T47D (cell line): Measurements from ENCODE around the gene BCL11B.
"Not testable (repeated sequence)": the region's sequence is repeated elsewhere in the genome, so short reads cannot be mapped to it uniquely, and the experiment has no call there.

ENCODE experiments used
- DNase-seq, 2 experiments: peaks; one replicate each; pipeline versions ENCODE4 v3.0.0 to v3.0.0-alpha.2; 2011 to 2012; ENCODE audit warnings: low read depth in 1 of 2, low spot score in 1 of 2
- JUND ChIP-seq: IDR thresholded peaks from 2 replicates; pipeline ENCODE4 v1.6.1; 2012; ENCODE audit warnings: low read depth
- in situ Hi-C: cut with HindIII; loops from 2 replicates; pipeline ENCODE4 v1.10.0; 2016; ENCODE audit warnings: low sequenced_read_pairs, low pct_unique_long_range_greater_than_20kb

The BCL11B gene

GRCh38 chr14:99194736-99195135, 77.3 kb downstream of the BCL11B start:
- DNase-seq, result no peak
- in situ Hi-C loops, result no loop called here
- no peak for TF ChIP-seq JUND

- TF ChIP-seq JUND, result no peak
- in situ Hi-C loops, result no loop called here
- DNase-seq, result no peak
Measured at GRCh38 chr14:99194136-99194535, 77.9 kb downstream of the BCL11B start.

GRCh38 chr14:99192830-99193229, 79.2 kb downstream of the BCL11B start:
- no peak for TF ChIP-seq JUND
- no peak for DNase-seq
- in situ Hi-C loops, result no loop called here

- DNase-seq, result peak; percentile 64 to 85
- no peak for TF ChIP-seq JUND
- in situ Hi-C loops, result no loop called here
Measured at GRCh38 chr14:99192028-99192621, 79.9 kb downstream of the BCL11B start.

DNA sequence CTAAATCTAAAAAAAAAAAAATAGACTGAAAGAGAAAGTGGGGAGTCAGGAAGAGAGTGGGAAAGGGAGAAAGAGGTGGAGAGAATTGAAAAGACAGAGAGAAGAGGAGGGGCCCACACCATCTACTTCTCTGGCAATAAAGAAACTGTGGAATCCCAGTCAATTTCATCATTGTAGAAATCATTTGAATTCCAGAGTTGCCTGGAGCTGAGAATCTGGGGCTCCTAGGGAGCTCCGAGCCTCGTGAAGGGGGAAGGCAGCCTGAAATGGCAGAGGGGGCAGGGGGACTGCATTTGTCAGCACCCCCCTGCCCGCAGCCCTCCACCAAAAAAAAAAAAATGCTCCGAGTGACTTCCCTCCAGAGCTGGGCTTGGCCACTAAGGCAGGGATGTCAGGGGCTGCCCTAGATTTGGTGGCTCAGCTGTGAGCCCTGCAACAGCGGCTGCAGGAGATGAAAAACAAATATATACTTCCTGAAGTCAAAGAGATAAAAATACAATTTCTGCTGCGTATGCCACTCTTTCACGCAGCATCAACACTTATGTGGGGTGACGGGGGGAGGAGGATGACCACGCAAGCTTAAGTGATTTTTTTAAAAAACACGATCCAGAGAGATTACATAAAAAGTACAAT, 80.5 kb downstream of the BCL11B start:
- no peak for TF ChIP-seq JUND
- in situ Hi-C loops, result no loop called here
- no peak for DNase-seq

DNA sequence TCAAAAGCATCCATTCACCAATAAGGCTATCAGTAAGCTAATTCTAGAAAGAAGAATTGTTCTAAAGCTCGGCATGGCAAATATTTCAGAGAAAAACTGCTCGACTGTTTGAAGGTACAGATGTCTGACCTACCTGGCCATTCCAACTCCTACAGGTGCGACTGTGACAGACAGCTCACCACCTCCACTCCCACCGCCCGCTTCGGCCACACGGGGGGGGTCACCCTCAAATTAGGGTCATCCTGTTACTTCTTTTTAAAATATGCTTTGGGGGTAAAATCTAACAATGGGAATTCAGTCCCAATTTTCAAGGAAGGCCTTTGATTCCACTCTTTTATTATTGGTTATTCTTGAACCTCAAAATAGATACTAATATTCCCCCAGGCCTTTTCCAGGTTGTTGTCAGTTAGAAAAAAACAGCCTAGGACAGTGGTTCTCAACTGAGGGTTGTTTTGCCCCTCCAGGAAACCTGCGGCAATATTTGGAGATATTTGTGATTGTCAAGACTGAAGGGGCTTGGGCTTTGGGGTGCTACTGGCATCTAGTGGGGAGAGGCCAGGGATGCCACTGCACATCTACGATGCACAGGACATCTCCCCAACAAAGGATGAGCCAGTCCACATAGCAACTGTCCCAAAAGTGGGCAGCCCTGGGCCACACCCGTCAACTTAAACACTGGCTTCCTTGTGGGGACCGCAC, 81.2 kb downstream of the BCL11B start:
- in situ Hi-C loops, result no loop called here
- TF ChIP-seq JUND, result no peak
- peak in 1 of 2 experiments; percentile 22 for DNase-seq

GRCh38 chr14:99189201-99189801, 82.7 kb downstream of the BCL11B start:
- TF ChIP-seq JUND, result no peak
- DNase-seq, result no peak
- in situ Hi-C loops, result no loop called here

GRCh38 chr14:99188731-99189191, 83.2 kb downstream of the BCL11B start:
- no peak for TF ChIP-seq JUND
- in situ Hi-C loops, result no loop called here
- no peak for DNase-seq

DNA sequence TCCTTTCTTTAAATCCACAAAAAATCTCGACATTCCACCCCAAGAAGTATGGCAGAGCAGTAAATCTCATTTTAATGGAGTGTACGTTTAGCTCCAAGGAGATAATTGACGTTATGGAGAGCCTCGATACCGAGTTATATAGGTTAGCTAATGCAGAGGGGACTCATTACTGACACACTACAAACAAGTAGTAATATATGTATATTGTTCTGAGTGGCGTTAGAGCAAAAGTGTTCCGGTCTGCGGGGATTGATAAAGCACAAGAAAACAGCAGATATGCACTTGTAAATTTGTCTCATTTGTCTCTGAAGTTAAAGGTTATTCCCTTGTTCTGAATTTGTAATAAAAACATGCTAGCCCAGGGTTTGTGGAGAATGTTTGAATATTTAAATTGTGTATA, 84.1 kb downstream of the BCL11B start:
- no peak for DNase-seq
- TF ChIP-seq JUND, result no peak
- in situ Hi-C loops, result no loop called here

DNA sequence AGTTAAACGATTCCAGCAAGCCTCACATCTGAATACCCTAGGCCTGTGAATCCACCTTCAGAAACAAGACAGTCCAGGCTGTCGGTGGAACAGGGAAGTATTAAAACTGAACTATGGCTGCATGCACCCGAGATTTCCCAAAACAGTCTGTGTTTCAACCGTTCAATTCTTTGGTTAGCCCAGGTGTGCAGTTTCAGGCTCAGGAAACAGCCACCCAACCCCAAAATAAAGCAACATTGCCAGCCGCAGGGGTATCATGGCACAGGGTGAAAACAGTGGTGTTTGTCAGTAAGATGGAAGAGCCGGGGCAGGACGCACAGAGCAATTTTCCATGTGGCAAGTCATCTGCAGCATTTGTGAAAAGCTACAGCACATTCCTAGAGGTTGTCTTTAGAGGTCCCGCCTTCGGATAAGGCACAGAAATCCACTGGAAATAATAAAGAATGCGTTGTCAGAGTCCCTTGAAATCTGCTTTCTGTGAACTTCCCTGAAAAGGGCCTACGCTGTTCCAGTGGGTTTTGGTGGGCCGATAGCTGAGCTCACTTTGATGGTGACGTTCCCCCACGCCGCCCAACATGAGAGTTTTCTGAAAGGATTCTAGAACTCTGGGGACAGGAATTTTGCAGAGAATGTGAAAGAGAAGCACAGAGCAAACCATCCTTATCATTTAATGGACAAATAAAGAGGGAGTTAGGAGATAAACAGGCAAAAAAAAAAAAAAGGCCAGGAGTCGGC, 84.9 kb downstream of the BCL11B start:
- no peak for DNase-seq
- in situ Hi-C loops, result no loop called here
- TF ChIP-seq JUND, result no peak

DNA sequence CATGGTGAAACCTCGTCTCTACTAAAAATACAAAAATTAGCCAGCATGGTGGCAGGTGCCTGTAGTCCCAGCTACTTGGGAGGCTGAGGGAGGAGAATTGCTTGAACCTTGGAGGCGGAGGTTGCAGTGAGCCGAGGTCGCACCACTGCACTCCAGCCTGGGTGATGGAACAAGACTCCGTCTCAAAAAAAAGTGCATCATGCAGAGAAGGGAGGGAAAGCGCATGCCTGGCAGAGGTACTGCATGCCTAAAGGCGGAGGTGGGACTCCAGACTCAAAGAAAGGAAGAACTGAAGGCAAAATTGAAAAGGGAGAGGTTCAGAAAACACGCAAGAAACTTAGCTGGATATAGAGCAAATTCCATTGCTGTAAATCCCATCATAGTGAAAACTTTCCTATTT, 85.7 kb downstream of the BCL11B start:
- DNase-seq, in situ Hi-C loops: not testable (repeated sequence)

- no peak for DNase-seq
- TF ChIP-seq JUND, result no peak
- in situ Hi-C loops, result no loop called here
Measured at GRCh38 chr14:99185436-99186068, 86.4 kb downstream of the BCL11B start.
